Fibroblast of villous mesenchyme (primary cell): ENCODE results near the gene ESYT1. TPM values are rescaled to one million over a fixed set of nuclear protein-coding genes. Genes with fewer than 3 reads are reported as not detected.

Experiments
- DNase-seq: peaks from one replicate; pipeline ENCODE4 v3.0.0-alpha.2; 2010; ENCODE audit warnings: low read depth
- H3K4me3 ChIP-seq: 2 replicates; pipeline ENCODE4 v1.5.1; 2011; ENCODE audit warnings: low read depth, mild to moderate bottlenecking, low read length
- CTCF ChIP-seq: IDR thresholded peaks from 2 replicates; pipeline ENCODE4 v1.5.1; 2012; ENCODE audit warnings: low read depth, mild to moderate bottlenecking, low read length; ENCODE audit not compliant: insufficient read depth
- total RNA-seq: library from RNA; depleted of rRNA; stranded (reverse); fragments of >200 nt; gene quantifications from 2 replicates; pipeline ENCODE4 v1.2.3, GENCODE V29; 2012

The ESYT1 gene
- total RNA-seq, 1 donor, result 300 TPM

GRCh38 chr12:56192582-56192981 lies 64.5 kb downstream of the ESYT1 start:
- H3K4me3 ChIP-seq, result no peak overlapping the region
- DNase-seq, result no peak
- no peak for TF ChIP-seq CTCF

GRCh38 chr12:56193025-56193578 lies 65.0 kb downstream of the ESYT1 start:
- TF ChIP-seq CTCF, result peak; percentile 86
- DNase-seq, result peak; percentile 90
- no peak overlapping the region for H3K4me3 ChIP-seq

Other genes starting within 250 kb of the ESYT1 start
- 32.2 and 32.8 TPM in 2 replicates for gene PYM1, start 200.4 kb upstream of the ESYT1 start, total RNA-seq
- 34.8 and 45.8 TPM in 2 replicates for gene DGKA, start 197.1 kb upstream of the ESYT1 start, total RNA-seq
- gene PMEL, start 162.2 kb upstream of the ESYT1 start, total RNA-seq, result 1.3 TPM in 2 replicates
- 32.2 and 51.4 TPM in 2 replicates for gene CDK2, start 161.4 kb upstream of the ESYT1 start, total RNA-seq
- gene RAB5B, start 154.2 kb upstream of the ESYT1 start, total RNA-seq, result 70.9 and 111 TPM in 2 replicates
- 13.5 and 17.3 TPM in 2 replicates for gene SUOX, start 131.0 kb upstream of the ESYT1 start, total RNA-seq
- gene IKZF4, start 107.2 kb upstream of the ESYT1 start, total RNA-seq, result 1.3 and 3.5 TPM in 2 replicates
- gene RPS26, start 86.3 kb upstream of the ESYT1 start, total RNA-seq, result 197 and 313 TPM in 2 replicates
- gene ERBB3, start 48.1 kb upstream of the ESYT1 start, total RNA-seq, result 0.32 and 1.7 TPM in 2 replicates
- 119 and 158 TPM in 2 replicates for gene PA2G4, start 23.7 kb upstream of the ESYT1 start, total RNA-seq
- gene RPL41, start 11.6 kb upstream of the ESYT1 start, total RNA-seq, result 1,700 and 3,242 TPM in 2 replicates
- gene ZC3H10, start 10.0 kb upstream of the ESYT1 start, total RNA-seq, result 3.9 and 4.3 TPM in 2 replicates
- gene MYL6B, start 24.3 kb downstream of the ESYT1 start, total RNA-seq, result 68.2 and 70.9 TPM in 2 replicates
- 2,015 and 2,412 TPM in 2 replicates for gene MYL6, start 30.1 kb downstream of the ESYT1 start, total RNA-seq
- gene SMARCC2, start 61.2 kb downstream of the ESYT1 start, total RNA-seq, result 44.8 and 67.8 TPM in 2 replicates
- 112 and 131 TPM in 2 replicates for gene RNF41, start 93.7 kb downstream of the ESYT1 start, total RNA-seq
- 23.3 and 28.0 TPM in 2 replicates for gene NABP2, start 96.1 kb downstream of the ESYT1 start, total RNA-seq
- gene SLC39A5, start 101.8 kb downstream of the ESYT1 start, total RNA-seq, result not detected in 2 replicates
- gene ANKRD52, start 130.1 kb downstream of the ESYT1 start, total RNA-seq, result 22.2 and 25.9 TPM in 2 replicates
- gene COQ10A, start 138.7 kb downstream of the ESYT1 start, total RNA-seq, result 9.0 and 12.5 TPM in 2 replicates
- 150 and 153 TPM in 2 replicates for gene CS, start 172.1 kb downstream of the ESYT1 start, total RNA-seq
- 94.7 and 113 TPM in 2 replicates for gene CNPY2, start 187.7 kb downstream of the ESYT1 start, total RNA-seq
- gene PAN2, start 205.7 kb downstream of the ESYT1 start, total RNA-seq, result 13.0 and 14.8 TPM in 2 replicates
- gene IL23A, start 210.6 kb downstream of the ESYT1 start, total RNA-seq, result 0.32 TPM in 1 of 2 replicates, not detected in the other
- gene STAT2, start 231.8 kb downstream of the ESYT1 start, total RNA-seq, result 232 and 296 TPM in 2 replicates
- not detected in 2 replicates for gene APOF, start 234.6 kb downstream of the ESYT1 start, total RNA-seq